Activated CD4-positive, alpha-beta memory T cell treated with anti-CD3 and anti-CD28 coated beads, Interleukin-2, amount 10 ng/mL, durations not matched to agents 7 days and 5 days (primary cell): ENCODE results near the gene MXRA5. TPM values are rescaled to one million over a fixed set of nuclear protein-coding genes. Genes with fewer than 3 reads are reported as not detected.
"Not testable (repeated sequence)": the region's sequence is repeated elsewhere in the genome, so short reads cannot be mapped to it uniquely, and the experiment has no call there.

Experiments
- CTCF ChIA-PET: fragments of 350-600 bp; sonication (Branson Sonifier 250); formaldehyde crosslinking; loops from one replicate; lab custom pipeline; 2021; ENCODE audit warnings: antibody characterized with exemption, inconsistent platforms; lab: Charles Lee
- POLR2A ChIA-PET: fragments of 350-600 bp; sonication (Branson Sonifier 250); formaldehyde crosslinking; loops from one replicate; lab custom pipeline; 2021; ENCODE audit warnings: antibody characterized with exemption; lab: Charles Lee
- DNase-seq: peaks from one replicate; pipeline ENCODE4 v3.0.0-alpha.2; 2020
- H3K27ac Mint-ChIP-seq: one replicate; pipeline ENCODE4 v1.8.0; 2021; ENCODE audit warnings: mild to moderate bottlenecking, mixed read lengths
- H3K27me3 Mint-ChIP-seq: one replicate; pipeline ENCODE4 v1.8.0; 2021; ENCODE audit warnings: mixed read lengths
- H3K36me3 Mint-ChIP-seq: one replicate; pipeline ENCODE4 v1.8.0; 2021; ENCODE audit warnings: low read depth, mixed read lengths
- H3K4me1 Mint-ChIP-seq: one replicate; pipeline ENCODE4 v1.8.0; 2021; ENCODE audit warnings: mixed read lengths
- H3K4me3 Mint-ChIP-seq: one replicate; pipeline ENCODE4 v1.8.0; 2021; ENCODE audit warnings: mild to moderate bottlenecking, mixed read lengths
- H3K9me3 Mint-ChIP-seq: one replicate; pipeline ENCODE4 v1.8.0; 2021; ENCODE audit warnings: mixed read lengths
- total RNA-seq, 2 experiments: library from RNA; stranded (reverse); gene quantifications; one replicate each; pipeline ENCODE4 v1.2.3, GENCODE V29; 2021

The MXRA5 gene, protein sequence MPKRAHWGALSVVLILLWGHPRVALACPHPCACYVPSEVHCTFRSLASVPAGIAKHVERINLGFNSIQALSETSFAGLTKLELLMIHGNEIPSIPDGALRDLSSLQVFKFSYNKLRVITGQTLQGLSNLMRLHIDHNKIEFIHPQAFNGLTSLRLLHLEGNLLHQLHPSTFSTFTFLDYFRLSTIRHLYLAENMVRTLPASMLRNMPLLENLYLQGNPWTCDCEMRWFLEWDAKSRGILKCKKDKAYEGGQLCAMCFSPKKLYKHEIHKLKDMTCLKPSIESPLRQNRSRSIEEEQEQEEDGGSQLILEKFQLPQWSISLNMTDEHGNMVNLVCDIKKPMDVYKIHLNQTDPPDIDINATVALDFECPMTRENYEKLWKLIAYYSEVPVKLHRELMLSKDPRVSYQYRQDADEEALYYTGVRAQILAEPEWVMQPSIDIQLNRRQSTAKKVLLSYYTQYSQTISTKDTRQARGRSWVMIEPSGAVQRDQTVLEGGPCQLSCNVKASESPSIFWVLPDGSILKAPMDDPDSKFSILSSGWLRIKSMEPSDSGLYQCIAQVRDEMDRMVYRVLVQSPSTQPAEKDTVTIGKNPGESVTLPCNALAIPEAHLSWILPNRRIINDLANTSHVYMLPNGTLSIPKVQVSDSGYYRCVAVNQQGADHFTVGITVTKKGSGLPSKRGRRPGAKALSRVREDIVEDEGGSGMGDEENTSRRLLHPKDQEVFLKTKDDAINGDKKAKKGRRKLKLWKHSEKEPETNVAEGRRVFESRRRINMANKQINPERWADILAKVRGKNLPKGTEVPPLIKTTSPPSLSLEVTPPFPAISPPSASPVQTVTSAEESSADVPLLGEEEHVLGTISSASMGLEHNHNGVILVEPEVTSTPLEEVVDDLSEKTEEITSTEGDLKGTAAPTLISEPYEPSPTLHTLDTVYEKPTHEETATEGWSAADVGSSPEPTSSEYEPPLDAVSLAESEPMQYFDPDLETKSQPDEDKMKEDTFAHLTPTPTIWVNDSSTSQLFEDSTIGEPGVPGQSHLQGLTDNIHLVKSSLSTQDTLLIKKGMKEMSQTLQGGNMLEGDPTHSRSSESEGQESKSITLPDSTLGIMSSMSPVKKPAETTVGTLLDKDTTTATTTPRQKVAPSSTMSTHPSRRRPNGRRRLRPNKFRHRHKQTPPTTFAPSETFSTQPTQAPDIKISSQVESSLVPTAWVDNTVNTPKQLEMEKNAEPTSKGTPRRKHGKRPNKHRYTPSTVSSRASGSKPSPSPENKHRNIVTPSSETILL (N-terminal part only)
- total RNA-seq = not detected

DNA sequence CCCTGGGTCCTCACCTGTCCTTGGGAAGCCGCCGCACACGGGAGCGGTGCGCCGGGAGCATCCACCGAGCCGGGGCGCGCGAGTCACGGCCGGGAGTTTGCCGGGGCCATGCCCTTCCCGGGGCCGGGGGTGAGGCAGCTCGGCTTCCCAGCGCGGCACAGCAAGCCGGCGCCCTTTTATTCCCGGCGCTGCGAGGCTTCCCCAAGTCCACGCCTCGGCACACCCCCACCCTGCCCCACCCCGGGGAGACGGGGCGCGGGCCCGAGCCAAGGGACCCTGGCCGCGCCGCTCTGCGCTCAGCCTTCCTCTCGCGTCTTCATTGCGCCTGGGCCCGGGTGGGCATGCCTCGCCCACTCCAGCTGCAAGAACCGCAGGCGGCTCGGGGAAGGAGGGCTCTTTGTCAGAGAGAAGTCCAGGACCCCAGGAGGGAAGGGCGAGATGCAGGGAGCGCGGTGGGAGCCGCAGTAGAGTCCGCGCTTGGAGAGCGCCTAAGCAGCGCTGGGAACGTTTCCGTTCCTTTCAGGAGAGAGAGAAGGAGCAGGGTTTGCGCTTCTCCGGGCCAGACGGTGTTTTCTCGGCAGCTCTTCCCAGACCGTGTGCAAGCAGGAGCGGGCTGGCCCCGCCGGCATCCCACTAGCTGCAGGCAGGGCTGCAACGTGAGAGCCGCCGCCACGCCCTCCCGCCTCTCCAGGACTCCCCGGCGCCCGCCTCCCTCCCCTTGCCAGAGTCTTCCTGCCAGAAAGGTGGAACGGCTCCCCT is at the start of gene MXRA5:
TSS of gene MXRA5 (minus strand) at position 152 of the 759 bp plus-strand sequence. CDS start 2,819 bp downstream, outside the sequence.
- Mint-ChIP-seq H3K27ac (no peak within 1 kb of the TSS), H3K9me3 (peaks cover 2% of the 10 kb centered on the region), H3K36me3 (no peaks in the 10 kb centered on the region), H3K4me1 (no peaks in the 10 kb centered on the region), H3K4me3 (no peak within 1 kb of the TSS), H3K27me3 (peaks cover 6% of the 10 kb centered on the region)
- CTCF ChIA-PET = no interaction called here
- no peak for DNase-seq
- POLR2A ChIA-PET = no interaction called here

DNA sequence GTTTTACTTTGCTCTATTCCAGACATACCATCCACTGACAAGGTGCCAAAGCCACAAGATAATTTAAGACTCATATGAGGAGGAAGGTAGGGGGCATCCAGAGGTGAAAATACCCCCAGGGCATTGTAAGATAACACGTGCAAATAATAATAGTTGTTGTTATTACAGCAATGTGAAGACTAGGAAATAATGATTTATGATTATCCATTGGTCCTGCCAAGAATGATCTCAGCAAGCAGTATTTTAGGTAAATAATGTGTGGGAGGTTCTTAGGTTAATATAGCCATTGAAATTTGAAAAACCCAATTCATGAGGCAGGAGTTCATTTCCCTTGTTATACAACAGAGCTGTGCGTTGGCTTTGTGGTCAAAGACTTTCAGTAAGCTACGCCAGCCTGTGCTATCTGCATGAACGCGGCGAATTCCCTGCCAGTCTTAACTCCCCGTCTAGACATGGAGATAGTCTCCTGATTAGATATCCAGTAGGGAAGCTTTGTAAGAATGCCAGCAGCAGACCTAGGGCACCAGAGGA is 47.2 kb upstream of the MXRA5 start:
- no peak for DNase-seq
- CTCF ChIA-PET = no interaction called here
- H3K27ac Mint-ChIP-seq = no peak overlapping the region
- no peaks in the 10 kb centered on the region for H3K36me3 Mint-ChIP-seq
- H3K27me3 Mint-ChIP-seq = no peaks in the 10 kb centered on the region
- POLR2A ChIA-PET = no interaction called here
- no peaks in the 10 kb centered on the region for H3K4me1 Mint-ChIP-seq
- no peak overlapping the region for H3K4me3 Mint-ChIP-seq
- no peaks in the 10 kb centered on the region for H3K9me3 Mint-ChIP-seq

DNA sequence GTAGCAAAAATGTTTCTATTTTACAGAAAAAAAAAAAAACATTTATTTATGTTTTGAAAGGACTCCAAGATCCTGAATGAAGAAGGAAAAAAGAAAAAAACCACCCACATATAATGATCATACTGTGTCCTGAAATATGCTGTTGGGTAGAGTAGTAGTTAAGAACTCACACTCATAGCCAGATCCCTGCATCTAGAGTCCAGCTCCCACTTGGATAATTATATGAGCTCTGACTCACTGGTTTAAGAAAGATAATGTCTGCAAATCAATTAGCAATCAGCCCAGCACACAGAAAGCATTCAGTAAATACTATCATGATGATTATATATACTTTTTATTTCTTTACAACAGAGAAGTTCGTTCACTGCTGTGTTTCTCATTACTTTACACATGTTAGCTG is 46.7 kb upstream of the MXRA5 start:
- Mint-ChIP-seq H3K27ac (no peak overlapping the region), H3K36me3 (no peaks in the 10 kb centered on the region), H3K4me3 (no peak overlapping the region), H3K27me3 (no peaks in the 10 kb centered on the region), H3K4me1 (no peaks in the 10 kb centered on the region), H3K9me3 (no peaks in the 10 kb centered on the region)
- ChIA-PET POLR2A (no interaction called here), CTCF (no interaction called here)
- no peak for DNase-seq

DNA sequence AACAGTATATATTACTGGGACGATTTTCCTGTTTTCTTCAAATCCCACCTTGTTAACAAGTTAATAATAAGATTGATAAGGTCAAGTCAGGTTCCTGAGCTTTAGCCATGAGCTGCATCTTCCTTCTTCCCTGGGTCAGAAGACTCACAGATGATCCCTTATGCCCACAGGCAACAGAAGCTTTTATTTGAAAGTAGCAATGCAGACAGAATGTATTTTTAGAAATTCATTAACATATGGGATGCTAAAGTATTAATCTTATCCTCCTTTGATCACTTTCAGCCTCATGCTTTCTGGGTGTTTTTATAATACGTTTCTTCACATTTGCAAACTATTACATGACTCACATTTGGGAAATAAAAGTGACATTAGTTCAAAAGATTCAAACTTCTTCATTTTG is 42.0 kb upstream of the MXRA5 start:
- no peaks in the 10 kb centered on the region for H3K27me3 Mint-ChIP-seq
- ChIA-PET POLR2A (no interaction called here), CTCF (no interaction called here)
- H3K4me3 Mint-ChIP-seq = no peak overlapping the region
- no peak overlapping the region for H3K27ac Mint-ChIP-seq
- H3K4me1 Mint-ChIP-seq = no peaks in the 10 kb centered on the region
- no peaks in the 10 kb centered on the region for H3K9me3 Mint-ChIP-seq
- no peak for DNase-seq
- H3K36me3 Mint-ChIP-seq = no peaks in the 10 kb centered on the region

DNA sequence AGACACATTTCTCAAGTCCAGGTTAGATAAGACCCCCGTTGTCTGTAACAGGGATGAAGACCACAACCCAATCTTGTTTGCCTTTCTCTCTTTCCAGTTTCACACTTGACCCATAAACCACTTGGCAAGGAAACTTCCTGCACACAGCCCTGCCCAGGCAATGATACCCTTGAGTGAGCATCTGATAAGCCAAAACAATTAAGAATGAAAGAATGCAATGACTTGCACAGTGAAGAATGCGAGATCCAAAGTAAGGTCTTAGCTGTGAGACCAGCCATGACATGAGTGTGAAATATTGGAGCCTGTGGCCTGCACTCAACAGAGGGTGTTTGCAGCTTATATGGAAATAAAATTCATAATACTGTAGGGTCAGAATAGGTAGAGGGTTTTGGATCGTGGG is 37.9 kb upstream of the MXRA5 start:
- no peak overlapping the region for H3K27ac Mint-ChIP-seq
- no peaks in the 10 kb centered on the region for H3K36me3 Mint-ChIP-seq
- H3K9me3 Mint-ChIP-seq = no peaks in the 10 kb centered on the region
- H3K4me1 Mint-ChIP-seq = no peaks in the 10 kb centered on the region
- DNase-seq = no peak
- no peak overlapping the region for H3K4me3 Mint-ChIP-seq
- ChIA-PET POLR2A (no interaction called here), CTCF (no interaction called here)
- no peaks in the 10 kb centered on the region for H3K27me3 Mint-ChIP-seq

DNA sequence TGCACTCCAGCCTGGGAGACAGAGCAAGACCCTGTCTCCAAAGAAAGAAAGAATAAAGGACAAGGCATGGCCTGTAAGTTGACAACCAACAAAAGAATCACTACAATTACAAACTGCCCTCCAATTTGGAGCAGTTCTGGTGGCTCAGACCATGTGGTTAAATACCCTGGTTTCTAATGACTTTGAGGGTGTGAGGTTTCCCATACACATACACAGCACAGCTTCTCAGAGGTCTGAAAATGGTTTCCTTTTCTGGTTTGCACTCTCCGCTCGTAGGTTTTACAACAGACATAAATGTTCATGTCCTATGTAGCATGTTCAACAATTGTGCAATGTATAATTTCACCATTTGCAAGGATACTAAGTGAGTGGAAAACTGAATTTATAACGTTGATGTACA is 34.2 kb upstream of the MXRA5 start:
- H3K27me3 Mint-ChIP-seq = no peaks in the 10 kb centered on the region
- H3K27ac Mint-ChIP-seq = no peak overlapping the region
- CTCF ChIA-PET = no interaction called here

DNA sequence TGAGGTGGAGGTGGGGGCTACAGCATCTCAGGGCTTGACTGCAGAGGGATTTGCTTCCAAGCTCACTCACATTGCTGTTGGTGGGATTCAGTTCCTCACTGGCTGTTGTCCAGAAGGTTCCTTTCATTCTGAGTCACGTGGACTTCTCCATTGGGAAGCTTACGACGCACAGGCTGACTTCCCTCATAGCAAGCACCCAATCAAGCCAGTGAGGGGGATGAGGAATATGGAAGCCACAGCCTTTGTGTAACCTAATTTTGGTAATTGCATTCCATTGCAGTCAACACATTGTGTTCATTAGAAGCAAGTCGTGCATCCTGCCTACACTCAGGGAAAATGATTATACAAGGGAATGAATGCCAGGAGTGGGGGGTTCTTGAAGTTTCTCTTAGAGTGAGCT is 32.7 kb upstream of the MXRA5 start:
- POLR2A ChIA-PET = no interaction called here
- Mint-ChIP-seq H3K27me3 (no peaks in the 10 kb centered on the region), H3K4me1 (no peaks in the 10 kb centered on the region), H3K9me3 (peaks cover 5% of the 10 kb centered on the region), H3K36me3 (no peaks in the 10 kb centered on the region), H3K27ac (no peak overlapping the region), H3K4me3 (no peak overlapping the region)
- no peak for DNase-seq
- CTCF ChIA-PET = no interaction called here

More for the DNA sequence above, 34.2 kb upstream of the MXRA5 start:
- Mint-ChIP-seq H3K36me3 (no peaks in the 10 kb centered on the region), H3K4me1 (no peaks in the 10 kb centered on the region), H3K4me3 (no peak overlapping the region), H3K9me3 (peaks cover 3% of the 10 kb centered on the region)
- no peak for DNase-seq
- POLR2A ChIA-PET = no interaction called here

DNA sequence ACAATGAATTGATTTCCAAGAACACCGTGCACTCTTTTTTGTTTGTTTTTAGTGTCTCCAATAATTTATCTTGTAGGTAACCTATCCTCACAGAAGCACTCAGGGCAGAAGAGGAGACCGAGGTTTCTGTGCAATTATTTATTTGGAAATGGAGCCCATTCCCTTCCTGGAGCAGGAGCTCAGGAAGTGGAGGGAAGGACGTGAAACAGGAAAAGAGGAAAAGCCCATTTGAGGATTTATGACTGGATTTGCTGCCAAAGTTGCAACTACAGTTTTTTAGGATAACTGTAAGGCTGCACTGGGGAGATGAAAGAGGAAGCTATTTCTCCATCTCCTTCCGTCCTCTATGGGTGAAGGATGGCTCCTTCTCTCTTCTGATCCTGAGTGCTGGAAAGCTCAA is 31.7 kb upstream of the MXRA5 start:
- DNase-seq = no peak
- POLR2A ChIA-PET = no interaction called here
- Mint-ChIP-seq H3K27ac (no peak overlapping the region), H3K4me3 (no peak overlapping the region), H3K4me1 (no peaks in the 10 kb centered on the region), H3K9me3 (peaks cover 5% of the 10 kb centered on the region), H3K27me3 (no peaks in the 10 kb centered on the region), H3K36me3 (no peaks in the 10 kb centered on the region)
- CTCF ChIA-PET = no interaction called here

DNA sequence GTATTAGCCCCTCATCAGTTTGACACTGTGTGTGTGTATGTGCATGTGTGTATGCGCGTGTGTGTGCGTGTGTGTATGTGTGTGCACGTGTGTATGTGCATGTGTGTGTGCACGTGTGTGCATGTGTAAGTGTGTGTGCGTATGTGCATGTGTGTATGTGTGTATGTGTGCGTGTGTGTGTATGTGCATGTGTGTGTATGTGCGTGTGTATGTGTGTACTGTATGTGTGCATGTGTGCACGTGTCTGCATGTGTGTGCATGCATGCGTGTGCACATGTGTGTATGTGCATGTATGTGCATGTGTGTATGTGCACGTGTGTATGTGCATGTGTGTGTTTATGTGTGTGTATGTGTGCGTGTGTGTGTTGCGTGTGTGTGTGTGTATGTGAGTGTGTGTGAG is 31.1 kb upstream of the MXRA5 start:
- Mint-ChIP-seq H3K36me3 (no peaks in the 10 kb centered on the region), H3K27me3 (no peaks in the 10 kb centered on the region), H3K4me3 (no peak overlapping the region), H3K27ac (no peak overlapping the region), H3K9me3 (peaks cover 5% of the 10 kb centered on the region), H3K4me1 (no peaks in the 10 kb centered on the region)
- CTCF ChIA-PET = no interaction called here
- POLR2A ChIA-PET = no interaction called here
- no peak for DNase-seq

DNA sequence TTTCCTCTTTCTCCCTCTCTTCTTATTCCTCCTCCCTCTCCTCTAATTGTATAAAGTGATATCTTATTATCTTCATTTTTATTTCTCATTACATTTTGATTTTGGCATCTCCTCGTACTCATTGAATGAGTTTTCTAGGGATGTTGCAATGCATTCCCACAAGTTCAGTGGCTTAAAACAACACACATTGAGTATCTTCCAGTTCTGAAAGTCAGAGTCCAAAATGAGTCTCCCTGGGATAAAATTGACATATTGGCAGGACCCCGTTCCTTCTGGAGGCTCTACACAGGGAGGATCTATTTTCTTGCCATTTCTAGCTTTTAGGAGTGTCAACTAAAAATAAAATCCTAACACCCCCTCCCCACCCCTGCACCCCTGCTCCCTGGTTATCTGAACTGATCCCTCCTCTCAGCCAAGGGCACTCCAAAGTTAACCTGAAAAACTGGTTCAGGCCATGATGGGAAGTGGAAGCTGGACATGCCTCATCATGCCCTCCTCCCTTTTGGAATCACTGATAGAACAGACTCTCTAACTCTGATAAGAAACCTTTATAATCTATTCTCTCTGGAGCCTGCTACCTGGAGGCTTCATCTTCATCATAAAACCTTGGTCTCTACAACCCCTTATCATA is 29.5 kb upstream of the MXRA5 start:
- H3K27ac Mint-ChIP-seq, H3K27me3 Mint-ChIP-seq, H3K9me3 Mint-ChIP-seq, POLR2A ChIA-PET, H3K36me3 Mint-ChIP-seq, H3K4me1 Mint-ChIP-seq, CTCF ChIA-PET, H3K4me3 Mint-ChIP-seq, DNase-seq: not testable (repeated sequence)

DNA sequence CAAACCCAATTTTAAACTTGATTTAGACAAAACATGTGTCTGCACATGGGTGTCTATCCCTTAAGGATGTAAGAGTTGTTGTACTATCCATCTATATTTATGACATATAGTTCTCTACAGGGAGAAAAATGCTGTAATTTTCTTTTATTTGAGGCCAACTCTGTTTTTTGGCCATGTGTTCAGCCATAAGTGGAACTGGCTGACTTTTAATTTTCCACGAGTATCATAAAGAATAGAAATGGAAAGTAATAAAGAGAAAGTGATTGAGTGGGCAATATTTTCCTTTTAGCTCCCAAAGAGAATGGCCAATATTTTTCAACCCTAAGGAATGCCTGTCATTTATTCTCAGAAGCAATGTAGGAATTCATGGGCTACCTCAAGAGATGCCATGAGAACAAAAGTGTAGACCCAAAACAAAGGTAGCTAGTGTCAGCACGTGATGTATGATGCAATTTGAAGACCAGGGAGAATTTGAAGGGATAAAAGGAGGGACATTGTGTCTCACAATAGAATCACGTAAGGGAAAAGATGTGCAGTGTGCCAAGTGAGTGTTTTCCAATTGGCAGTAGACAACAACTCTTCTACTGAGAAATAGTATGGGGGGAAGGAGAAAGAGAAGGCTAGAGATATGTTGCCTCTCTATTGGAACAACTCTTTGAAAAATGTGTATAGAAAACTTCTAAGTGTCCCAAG is 27.8 kb upstream of the MXRA5 start:
- no peaks in the 10 kb centered on the region for H3K27me3 Mint-ChIP-seq
- ChIA-PET CTCF (no interaction called here), POLR2A (no interaction called here)
- H3K27ac Mint-ChIP-seq = no peak overlapping the region
- no peaks in the 10 kb centered on the region for H3K36me3 Mint-ChIP-seq
- H3K4me1 Mint-ChIP-seq = no peaks in the 10 kb centered on the region
- no peak for DNase-seq
- no peak overlapping the region for H3K4me3 Mint-ChIP-seq
- peaks cover 5% of the 10 kb centered on the region for H3K9me3 Mint-ChIP-seq

DNA sequence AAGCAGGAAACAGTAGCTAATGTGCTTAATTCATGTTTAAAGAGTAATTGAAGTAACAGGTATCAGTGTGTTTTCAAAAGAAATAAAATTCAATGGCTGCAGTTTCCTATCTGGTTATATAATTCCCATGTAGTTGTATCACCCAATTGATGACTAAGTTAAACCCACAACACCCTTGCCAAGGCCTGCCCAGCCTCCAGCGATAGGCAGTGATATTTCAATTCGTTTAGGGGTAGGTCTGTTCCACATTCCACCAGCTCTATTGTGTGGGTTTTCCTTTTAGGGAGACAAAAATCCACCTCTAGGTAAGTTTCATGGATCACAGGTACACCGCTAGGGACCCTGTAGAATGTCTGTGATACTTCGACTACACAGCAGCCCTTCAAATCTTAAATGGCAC is 24.7 kb upstream of the MXRA5 start:
- no peaks in the 10 kb centered on the region for H3K4me1 Mint-ChIP-seq
- CTCF ChIA-PET = no interaction called here
- peaks cover 2% of the 10 kb centered on the region for H3K9me3 Mint-ChIP-seq
- no peak overlapping the region for H3K27ac Mint-ChIP-seq
- H3K27me3 Mint-ChIP-seq = no peaks in the 10 kb centered on the region
- POLR2A ChIA-PET = no interaction called here
- H3K4me3 Mint-ChIP-seq = no peak overlapping the region
- no peaks in the 10 kb centered on the region for H3K36me3 Mint-ChIP-seq
- no peak for DNase-seq
